Measurements from ENCODE around the gene HUNK. TPM values are rescaled to one million over a fixed set of nuclear protein-coding genes. Genes with fewer than 3 reads are reported as not detected.

The HUNK gene
- total RNA-seq (2021) (5.0 to 7.0 TPM (median 6.1 TPM) in 3 replicates), Bru-seq, nascent RNA (percentile 49 among the genes with signal in this experiment)
- long read RNA-seq, experiment 1, full-length matches to known transcripts: 25 of 40 reads
- long read RNA-seq, experiment 1, partial matches to known transcripts: 6 of 40 reads
- long read RNA-seq, experiment 1, other reads (novel, unspliced or antisense): 9 of 40 reads
- long read RNA-seq, experiment 2, full-length matches to known transcripts: 2 of 12 reads
- long read RNA-seq, experiment 2, partial matches to known transcripts: 0 of 12 reads
- long read RNA-seq, experiment 2, other reads (novel, unspliced or antisense): 10 of 12 reads
- long read RNA-seq, experiment 3, partial matches to known transcripts: 0 of 1 reads
- long read RNA-seq, experiment 3, other reads (novel, unspliced or antisense): 1 of 1 reads

GRCh38 chr21:31872452-31873274 lies at the start of gene HUNK:
TSS of gene HUNK (plus strand) at chr21:31873020. CDS start at chr21:31873675, 655 bp downstream.
- Mint-ChIP-seq H3K9me3 (no peaks in the 10 kb centered on the region), H3K27ac (0 out of 2 replicates have a peak within 1 kb of the TSS, but pooled peaks have one; percentile 27), H3K4me1 (peaks cover 43% of the 10 kb centered on the region), H3K4me3 (peak within 1 kb of the TSS; percentile 86), H3K36me3 (no peaks in the 10 kb centered on the region), H3K27me3 (ENCODE audit: low read depth) (peaks cover 48% of the 10 kb centered on the region)
- CTCF ChIA-PET: interaction anchor here (1.1 to 3.8 kb wide), 3 partner anchors 87 to 385 kb away, joined by 3 to 22 read pairs (median 18); no protein-coding TSS in a partner anchor
- peak; percentile 64 for ATAC-seq
- POLR2A ChIA-PET: interaction anchor here (0.7 to 2.1 kb wide), 3 partner anchors 22 to 420 kb away, joined by 3 to 5 read pairs (median 4); no protein-coding TSS in a partner anchor
- peak; percentile 79 for DNase-seq (ENCODE audit: low spot score)
- TF ChIP-seq ZNF423 (CRISPR knock-in tag; IDR thresholded peaks at IDR 0.05) (peak; percentile 6; the same call in 1 of the 2 replicates), ZNF416 (CRISPR knock-in tag; IDR thresholded peaks at IDR 0.05) (no peak), RORB (CRISPR knock-in tag; IDR thresholded peaks at IDR 0.05) (no peak), SMAD4 (CRISPR knock-in tag; IDR thresholded peaks at IDR 0.05) (no peak), TEAD1 (CRISPR knock-in tag; IDR thresholded peaks at IDR 0.05) (no peak), MXD4 (CRISPR knock-in tag; IDR thresholded peaks at IDR 0.05; ENCODE audit: borderline replicate concordance) (no peak), ZNF121 (CRISPR knock-in tag; IDR thresholded peaks at IDR 0.05) (no peak), ESRRA (CRISPR knock-in tag; IDR thresholded peaks at IDR 0.05; ENCODE audit: borderline replicate concordance) (no peak), SP1 (CRISPR knock-in tag; conservative IDR thresholded peaks at IDR 0.05) (no peak), OVOL2 (CRISPR knock-in tag; IDR thresholded peaks at IDR 0.05; ENCODE audit: borderline replicate concordance) (no peak), MYBL2 (CRISPR knock-in tag; IDR thresholded peaks at IDR 0.05) (no peak), NFE2L1 (CRISPR knock-in tag; IDR thresholded peaks at IDR 0.05) (no peak), CREB1 (CRISPR knock-in tag; IDR thresholded peaks at IDR 0.05) (no peak), FOXJ3 (CRISPR knock-in tag; IDR thresholded peaks at IDR 0.05; ENCODE audit: borderline replicate concordance) (no peak), MLX (CRISPR knock-in tag; IDR thresholded peaks at IDR 0.05) (no peak), NR3C1 (CRISPR knock-in tag; conservative IDR thresholded peaks at IDR 0.05; ENCODE audit: low read depth) (no peak), ZNF317 (CRISPR knock-in tag; IDR thresholded peaks at IDR 0.05; ENCODE audit: borderline replicate concordance, low read depth) (no peak), ZNF396 (CRISPR knock-in tag; IDR thresholded peaks at IDR 0.05; ENCODE audit: borderline replicate concordance) (no peak)
- TF ChIP-seq, protein P1, sequence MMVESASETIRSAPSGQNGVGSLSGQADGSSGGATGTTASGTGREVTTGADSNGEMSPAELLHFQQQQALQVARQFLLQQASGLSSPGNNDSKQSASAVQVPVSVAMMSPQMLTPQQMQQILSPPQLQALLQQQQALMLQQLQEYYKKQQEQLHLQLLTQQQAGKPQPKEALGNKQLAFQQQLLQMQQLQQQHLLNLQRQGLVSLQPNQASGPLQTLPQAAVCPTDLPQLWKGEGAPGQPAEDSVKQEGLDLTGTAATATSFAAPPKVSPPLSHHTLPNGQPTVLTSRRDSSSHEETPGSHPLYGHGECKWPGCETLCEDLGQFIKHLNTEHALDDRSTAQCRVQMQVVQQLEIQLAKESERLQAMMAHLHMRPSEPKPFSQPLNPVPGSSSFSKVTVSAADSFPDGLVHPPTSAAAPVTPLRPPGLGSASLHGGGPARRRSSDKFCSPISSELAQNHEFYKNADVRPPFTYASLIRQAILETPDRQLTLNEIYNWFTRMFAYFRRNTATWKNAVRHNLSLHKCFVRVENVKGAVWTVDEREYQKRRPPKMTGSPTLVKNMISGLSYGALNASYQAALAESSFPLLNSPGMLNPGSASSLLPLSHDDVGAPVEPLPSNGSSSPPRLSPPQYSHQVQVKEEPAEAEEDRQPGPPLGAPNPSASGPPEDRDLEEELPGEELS (CRISPR knock-in tag; IDR thresholded peaks at IDR 0.05): no peak
- TF ChIP-seq, protein P2, sequence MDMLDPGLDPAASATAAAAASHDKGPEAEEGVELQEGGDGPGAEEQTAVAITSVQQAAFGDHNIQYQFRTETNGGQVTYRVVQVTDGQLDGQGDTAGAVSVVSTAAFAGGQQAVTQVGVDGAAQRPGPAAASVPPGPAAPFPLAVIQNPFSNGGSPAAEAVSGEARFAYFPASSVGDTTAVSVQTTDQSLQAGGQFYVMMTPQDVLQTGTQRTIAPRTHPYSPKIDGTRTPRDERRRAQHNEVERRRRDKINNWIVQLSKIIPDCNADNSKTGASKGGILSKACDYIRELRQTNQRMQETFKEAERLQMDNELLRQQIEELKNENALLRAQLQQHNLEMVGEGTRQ (CRISPR knock-in tag; IDR thresholded peaks at IDR 0.05): no peak
- TF ChIP-seq, protein P3, sequence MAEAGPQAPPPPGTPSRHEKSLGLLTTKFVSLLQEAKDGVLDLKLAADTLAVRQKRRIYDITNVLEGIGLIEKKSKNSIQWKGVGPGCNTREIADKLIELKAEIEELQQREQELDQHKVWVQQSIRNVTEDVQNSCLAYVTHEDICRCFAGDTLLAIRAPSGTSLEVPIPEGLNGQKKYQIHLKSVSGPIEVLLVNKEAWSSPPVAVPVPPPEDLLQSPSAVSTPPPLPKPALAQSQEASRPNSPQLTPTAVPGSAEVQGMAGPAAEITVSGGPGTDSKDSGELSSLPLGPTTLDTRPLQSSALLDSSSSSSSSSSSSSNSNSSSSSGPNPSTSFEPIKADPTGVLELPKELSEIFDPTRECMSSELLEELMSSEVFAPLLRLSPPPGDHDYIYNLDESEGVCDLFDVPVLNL (CRISPR knock-in tag; IDR thresholded peaks at IDR 0.05; ENCODE audit: borderline replicate concordance, low read depth): 0 out of 2 replicates have a peak, but pooled peaks have one; percentile 20
- TF ChIP-seq, protein P4, sequence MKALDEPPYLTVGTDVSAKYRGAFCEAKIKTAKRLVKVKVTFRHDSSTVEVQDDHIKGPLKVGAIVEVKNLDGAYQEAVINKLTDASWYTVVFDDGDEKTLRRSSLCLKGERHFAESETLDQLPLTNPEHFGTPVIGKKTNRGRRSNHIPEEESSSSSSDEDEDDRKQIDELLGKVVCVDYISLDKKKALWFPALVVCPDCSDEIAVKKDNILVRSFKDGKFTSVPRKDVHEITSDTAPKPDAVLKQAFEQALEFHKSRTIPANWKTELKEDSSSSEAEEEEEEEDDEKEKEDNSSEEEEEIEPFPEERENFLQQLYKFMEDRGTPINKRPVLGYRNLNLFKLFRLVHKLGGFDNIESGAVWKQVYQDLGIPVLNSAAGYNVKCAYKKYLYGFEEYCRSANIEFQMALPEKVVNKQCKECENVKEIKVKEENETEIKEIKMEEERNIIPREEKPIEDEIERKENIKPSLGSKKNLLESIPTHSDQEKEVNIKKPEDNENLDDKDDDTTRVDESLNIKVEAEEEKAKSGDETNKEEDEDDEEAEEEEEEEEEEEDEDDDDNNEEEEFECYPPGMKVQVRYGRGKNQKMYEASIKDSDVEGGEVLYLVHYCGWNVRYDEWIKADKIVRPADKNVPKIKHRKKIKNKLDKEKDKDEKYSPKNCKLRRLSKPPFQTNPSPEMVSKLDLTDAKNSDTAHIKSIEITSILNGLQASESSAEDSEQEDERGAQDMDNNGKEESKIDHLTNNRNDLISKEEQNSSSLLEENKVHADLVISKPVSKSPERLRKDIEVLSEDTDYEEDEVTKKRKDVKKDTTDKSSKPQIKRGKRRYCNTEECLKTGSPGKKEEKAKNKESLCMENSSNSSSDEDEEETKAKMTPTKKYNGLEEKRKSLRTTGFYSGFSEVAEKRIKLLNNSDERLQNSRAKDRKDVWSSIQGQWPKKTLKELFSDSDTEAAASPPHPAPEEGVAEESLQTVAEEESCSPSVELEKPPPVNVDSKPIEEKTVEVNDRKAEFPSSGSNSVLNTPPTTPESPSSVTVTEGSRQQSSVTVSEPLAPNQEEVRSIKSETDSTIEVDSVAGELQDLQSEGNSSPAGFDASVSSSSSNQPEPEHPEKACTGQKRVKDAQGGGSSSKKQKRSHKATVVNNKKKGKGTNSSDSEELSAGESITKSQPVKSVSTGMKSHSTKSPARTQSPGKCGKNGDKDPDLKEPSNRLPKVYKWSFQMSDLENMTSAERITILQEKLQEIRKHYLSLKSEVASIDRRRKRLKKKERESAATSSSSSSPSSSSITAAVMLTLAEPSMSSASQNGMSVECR (CRISPR knock-in tag; IDR thresholded peaks at IDR 0.05; ENCODE audit: borderline replicate concordance): peak; percentile 35; the same call in 1 of the 2 replicates
- TF ChIP-seq, protein P5, sequence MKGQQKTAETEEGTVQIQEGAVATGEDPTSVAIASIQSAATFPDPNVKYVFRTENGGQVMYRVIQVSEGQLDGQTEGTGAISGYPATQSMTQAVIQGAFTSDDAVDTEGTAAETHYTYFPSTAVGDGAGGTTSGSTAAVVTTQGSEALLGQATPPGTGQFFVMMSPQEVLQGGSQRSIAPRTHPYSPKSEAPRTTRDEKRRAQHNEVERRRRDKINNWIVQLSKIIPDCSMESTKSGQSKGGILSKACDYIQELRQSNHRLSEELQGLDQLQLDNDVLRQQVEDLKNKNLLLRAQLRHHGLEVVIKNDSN (CRISPR knock-in tag; IDR thresholded peaks at IDR 0.05): no peak; the same call in 1 of the 2 replicates
